GM18502 (cell line): ENCODE data around the gene HHAT.
"Not testable (repeated sequence)": the region's sequence is repeated elsewhere in the genome, so short reads cannot be mapped to it uniquely, and the experiment has no call there.

Experiments used
- ATAC-seq: cut with Tn5 transposase; IDR thresholded peaks from one replicate; pipeline ENCODE4 v1.9.1; 2021; ENCODE audit warnings: mild to moderate bottlenecking; ENCODE audit not compliant: unreplicated experiment, poor library complexity

Gene HHAT

GRCh38 chr1:210426696-210427095 lies 98.0 kb downstream of the HHAT start:
- ATAC-seq: not testable (repeated sequence)

DNA sequence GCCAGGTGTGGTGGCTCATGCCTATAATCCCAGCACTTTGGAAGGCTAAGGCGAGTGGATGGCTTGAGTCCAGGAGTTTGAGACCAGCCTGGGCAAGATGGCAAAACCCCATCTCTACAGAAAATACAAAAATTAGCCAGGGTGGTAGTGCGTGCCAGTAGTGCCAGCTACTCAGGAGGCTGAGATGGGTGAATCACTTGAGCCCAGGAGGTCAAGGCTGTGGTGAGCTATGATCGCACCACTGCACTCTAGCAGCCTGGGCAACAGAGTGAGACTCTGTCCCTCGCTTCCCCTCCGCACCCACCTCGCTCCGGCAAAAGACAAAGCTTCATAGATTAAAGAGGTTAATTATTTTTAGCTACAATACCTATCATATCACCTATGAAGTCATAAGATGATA lies 100.0 kb downstream of the HHAT start:
- ATAC-seq: no peak

- no peak for ATAC-seq
These were observed 105.5 kb downstream of the HHAT start for GRCh38 chr1:210434223-210434622.

DNA sequence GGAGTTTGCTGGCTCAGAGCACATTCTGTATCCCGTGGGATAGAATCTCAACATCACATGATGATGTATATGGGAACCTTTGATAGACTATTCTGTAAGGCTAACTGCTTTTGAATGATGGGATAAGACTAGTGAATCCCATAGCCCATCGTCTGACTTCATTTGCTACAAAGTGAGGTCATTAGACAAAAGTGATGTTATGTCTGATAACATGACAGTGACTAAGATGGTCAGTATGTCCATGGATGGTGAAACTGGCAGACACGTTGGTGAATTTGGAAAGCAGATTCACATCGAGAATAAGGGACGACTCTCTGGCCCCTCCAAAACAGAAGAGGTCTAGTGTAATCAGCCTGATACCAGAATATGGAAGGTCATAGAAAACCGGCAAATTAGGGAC lies 108.4 kb downstream of the HHAT start:
- no peak for ATAC-seq

DNA sequence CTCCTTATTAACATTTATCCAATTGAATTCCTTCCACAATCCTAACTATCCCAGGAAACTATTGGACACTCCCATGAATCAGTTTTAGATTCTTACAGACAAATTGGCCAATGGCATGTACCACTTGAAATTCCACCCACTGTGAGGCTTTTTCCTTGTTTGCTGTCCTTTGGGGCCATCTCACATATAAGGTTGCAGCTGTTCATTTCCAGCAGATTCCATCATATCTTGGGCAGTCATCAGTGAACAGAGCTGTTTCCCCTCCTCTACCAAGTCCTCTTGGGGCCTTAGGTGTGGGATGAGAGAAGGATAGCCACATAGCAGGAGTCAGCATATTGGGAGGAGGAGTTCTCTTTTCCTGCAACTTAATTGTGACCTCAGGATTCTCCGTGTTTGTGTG lies 109.1 kb downstream of the HHAT start:
- ATAC-seq: no peak

GRCh38 chr1:210438928-210439841 lies 110.5 kb downstream of the HHAT start:
- ATAC-seq: no peak

- no peak for ATAC-seq
These were observed 111.4 kb downstream of the HHAT start for GRCh38 chr1:210440081-210440480.

- no peak for ATAC-seq
These were observed 112.3 kb downstream of the HHAT start for GRCh38 chr1:210441028-210441427.

GRCh38 chr1:210445485-210445884 lies 116.8 kb downstream of the HHAT start:
- no peak for ATAC-seq

GRCh38 chr1:210445931-210446330 lies 117.2 kb downstream of the HHAT start:
- no peak for ATAC-seq

GRCh38 chr1:210446479-210446878 lies 117.8 kb downstream of the HHAT start:
- no peak for ATAC-seq

GRCh38 chr1:210447456-210448057 lies 118.9 kb downstream of the HHAT start:
- ATAC-seq: no peak

DNA sequence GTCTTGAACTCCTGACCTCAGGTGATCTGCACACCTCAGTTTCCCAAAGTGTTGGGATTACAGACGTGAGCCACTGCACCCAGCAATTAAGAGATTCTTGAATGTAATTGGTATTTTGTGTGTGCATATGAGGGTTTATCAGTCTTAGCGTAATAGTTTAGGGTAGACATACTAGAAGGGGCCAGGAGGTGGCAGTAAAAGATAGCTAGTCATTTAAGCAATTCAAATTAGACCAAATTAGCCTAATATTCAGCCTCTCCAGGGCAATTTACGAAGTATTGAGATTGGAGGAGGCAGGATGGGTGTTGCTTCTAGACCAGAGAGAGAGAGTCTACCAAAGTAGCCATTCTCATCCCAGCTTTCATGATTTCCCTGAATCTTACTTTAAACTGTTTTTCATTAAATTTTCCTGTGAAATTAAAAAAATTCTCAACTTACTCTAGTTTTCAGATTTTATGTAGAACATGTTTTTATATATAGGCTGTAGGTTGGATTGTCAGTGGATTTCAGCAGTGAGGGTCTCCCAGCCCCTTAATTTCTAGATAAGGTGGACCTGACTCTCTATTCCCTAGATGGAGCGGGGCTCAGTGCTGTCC lies 119.7 kb downstream of the HHAT start:
- ATAC-seq: no peak

GRCh38 chr1:210455840-210456603 lies 127.3 kb downstream of the HHAT start:
- no peak for ATAC-seq

- ATAC-seq: no peak
These were observed 128.1 kb downstream of the HHAT start for GRCh38 chr1:210456731-210457255.

DNA sequence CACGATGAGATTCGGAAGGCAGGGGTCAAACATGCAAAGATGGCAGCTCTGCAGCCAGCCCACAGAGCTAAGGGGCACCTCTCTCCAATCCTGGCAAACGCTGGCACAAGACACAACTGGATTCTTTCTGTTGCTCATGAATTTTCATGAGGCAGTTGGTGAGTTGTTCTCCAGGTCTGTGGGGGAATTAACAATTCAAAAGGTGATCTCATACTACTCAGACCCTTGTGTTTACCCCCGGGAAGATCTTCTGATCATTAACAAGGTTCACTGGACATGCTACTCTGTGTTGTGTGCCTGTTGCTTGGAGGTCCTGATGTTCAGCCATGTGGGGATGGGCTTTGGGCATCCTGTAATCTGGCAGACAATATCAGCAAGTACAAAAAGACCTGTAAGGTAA lies 128.9 kb downstream of the HHAT start:
- no peak for ATAC-seq

DNA sequence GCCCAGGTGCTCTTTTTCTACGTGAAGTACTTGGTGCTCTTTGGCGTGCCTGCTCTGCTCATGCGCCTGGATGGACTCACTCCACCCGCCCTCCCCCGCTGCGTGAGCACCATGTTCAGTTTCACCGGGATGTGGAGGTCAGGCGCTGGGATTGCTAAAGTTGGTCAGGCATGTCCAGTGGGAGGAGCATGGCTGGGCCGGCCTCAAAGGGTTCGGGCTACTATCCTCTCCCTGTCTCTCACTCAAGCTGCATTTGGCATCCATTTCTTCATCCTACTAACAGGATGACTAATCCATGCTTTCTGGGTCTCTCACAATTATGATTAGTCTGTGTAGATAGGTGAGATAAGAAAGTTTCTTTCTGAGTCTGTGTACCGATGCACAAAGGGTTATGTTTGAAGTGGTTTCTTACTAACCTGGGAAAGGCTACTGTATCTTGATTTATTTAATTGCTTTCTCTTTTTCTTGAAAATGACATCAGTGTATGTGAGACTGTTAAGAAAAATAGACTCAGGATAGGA lies 135.9 kb downstream of the HHAT start:
- ATAC-seq: peak; percentile 65

GRCh38 chr1:210465150-210465549 lies 136.4 kb downstream of the HHAT start:
- no peak for ATAC-seq

GRCh38 chr1:210467440-210468043 lies 138.8 kb downstream of the HHAT start:
- ATAC-seq: no peak

DNA sequence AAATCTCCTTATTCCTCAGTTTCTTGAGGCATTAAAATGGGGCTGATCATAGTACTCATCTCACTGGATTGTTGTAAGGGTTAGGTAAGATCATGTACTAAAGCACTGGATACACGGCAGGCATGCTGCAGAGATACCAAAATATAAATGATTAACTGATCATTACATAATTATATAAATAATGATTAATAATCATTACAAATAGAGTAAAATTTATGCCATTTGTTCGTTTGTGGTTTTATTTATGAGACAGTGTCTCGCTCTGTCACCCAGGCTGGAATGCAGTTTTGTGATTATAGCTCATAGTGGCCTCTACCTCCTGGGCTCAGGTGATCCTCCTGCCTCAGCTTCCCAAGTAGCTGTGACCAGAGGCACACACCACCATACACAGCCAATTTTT lies 140.7 kb downstream of the HHAT start:
- ATAC-seq: no peak
